ENCODE measurements around the gene NDUFS6.
"Not testable (repeated sequence)": the region's sequence is repeated elsewhere in the genome, so short reads cannot be mapped to it uniquely, and the experiment has no call there.

The NDUFS6 gene

DNA sequence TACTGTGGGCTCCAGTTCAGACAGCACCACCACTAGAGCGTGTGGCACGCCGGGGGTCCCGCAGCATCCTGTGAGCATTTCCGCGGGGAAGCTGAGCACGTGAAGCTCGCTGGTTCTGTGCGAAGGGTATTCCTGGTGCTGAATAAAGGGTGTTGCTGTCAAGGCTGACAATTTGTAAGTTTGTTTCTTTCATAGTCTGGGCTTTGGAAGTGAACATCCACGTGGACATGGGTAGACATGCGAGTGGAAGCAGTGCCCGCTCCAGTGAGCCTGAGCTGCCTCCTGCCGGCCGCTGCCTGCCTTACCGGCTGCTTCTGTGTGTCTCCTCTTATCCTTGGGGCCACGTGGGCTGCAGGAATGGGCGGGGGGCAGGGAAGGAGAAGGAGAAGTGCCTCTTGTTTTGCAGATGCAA is 14.7 kb downstream of the NDUFS6 start:
- no peak for DNase-seq (ENCODE audit: low spot score)

DNA sequence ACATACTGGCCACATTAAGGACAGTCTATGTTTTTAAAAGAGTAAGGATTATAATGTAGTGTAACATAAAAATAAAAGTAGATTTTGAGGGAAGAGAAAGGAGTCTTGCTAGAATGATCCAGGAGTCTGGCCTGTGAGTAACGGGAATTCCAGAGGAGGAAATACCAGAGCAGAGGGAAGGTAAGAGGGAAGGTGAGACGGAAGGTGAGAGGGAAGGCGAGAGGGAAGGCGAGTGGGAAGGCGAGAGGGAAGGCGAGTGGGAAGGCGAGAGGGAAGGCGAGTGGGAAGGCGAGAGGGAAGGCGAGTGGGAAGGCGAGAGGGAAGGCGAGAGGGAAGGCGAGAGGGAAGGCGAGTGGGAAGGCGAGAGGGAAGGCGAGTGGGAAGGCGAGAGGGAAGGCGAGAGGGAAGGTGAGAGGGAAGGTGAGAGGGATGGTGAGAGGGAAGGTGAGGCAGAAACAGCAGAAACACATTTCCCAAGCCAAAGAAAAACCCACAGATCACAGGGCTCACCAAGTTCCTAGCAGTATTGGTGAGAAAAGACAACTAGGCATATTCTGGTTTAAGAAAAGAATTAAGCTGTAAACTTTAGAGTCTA is 15.4 kb downstream of the NDUFS6 start:
- not testable (repeated sequence) for DNase-seq (ENCODE audit: low spot score)

DNA sequence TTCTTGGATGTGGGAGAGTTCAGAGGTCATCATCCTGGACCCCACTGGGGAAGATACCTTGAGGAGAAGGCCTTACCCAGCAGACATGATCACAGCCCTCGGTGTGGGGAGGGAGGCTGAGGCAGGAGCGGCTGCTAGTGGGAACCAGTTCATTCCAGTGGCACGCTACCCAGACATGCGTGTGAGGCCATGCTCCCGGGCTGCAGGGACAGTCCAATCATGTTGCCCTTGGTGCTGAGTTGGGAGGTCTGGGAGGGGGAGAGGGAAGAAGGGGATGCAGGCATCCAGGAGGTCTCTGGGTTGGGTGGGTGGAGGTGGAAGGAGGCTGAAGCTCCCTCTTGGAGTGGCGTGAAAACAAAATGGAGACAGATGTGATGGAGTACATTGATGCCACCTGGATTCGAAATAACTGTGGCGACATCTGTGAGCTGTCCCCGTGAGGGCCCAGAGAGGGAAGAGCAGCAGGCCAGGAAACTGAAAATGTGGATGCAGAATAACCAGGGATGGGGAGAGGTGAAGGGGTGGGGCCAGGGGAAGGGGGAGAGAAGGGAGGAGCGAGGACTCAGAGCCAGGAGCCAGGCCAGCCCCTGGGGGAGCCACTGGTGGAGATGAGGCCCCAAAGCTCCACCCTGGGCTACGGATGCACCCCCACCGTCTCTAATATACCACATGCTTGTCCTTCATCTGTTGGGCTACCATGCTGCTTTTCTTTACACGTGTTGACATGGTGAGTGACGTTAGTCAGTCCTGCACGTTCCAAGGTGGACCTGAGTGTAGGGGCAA is 16.2 kb downstream of the NDUFS6 start:
- no peak for DNase-seq (ENCODE audit: low spot score)

DNA sequence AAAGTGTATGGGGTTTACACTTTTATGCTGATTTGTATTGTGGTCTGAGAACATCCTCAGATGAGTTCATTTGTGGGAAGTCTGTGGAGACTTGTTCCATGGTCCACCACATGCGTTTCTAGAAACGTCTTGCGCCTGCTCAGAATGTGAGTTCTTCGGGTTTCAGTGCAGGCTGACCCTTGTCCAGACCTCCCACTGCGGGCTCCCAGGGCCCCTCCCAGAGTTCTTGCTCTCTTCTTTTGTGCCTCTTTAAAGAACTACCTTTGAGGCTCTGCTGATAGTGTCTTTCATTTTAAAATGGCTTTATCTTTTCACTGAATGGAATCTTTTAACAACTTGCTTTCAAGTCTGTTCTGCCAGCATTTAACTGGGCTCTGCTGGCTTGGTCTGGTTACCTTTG is 17.6 kb downstream of the NDUFS6 start:
- DNase-seq (ENCODE audit: low spot score), result no peak

DNA sequence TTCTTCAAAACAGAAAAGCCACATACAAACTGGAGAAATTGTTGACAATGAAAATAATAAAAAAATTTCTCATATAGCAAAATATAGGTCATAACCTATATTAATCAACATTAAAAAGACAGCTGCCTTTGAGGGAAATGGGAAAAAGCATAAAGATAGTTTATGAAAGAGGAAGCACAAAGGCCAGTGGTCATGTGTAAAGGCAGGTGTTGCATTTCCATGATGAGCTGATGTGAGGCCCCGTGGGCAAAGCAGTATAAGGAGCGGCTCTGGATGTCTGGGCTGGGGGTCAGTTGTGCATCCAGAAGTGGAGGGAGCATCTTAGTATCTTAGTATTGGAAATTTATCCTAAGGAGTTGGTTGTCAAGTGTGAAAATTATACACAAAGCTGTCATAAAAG is 18.3 kb downstream of the NDUFS6 start:
- no peak for DNase-seq (ENCODE audit: low spot score)

DNA sequence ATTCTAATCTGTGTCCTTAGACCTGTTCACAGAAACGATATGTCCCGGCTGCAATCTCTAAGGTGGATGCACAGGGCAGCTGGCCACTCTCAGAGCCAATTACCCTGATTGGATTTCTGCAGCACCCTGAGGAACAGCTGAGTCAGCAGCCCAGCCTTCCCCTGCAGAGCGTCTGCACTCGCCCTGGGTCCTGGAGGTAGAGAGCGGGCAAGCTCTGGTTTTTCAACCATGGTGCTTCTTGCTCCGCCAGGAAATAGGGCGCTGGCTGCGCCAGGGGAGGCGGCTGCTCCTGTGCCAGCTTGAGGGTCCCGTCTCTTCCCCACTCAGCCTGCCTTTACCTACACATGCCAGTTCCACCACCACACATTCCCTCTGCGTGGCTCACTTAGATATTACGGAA is 19.2 kb downstream of the NDUFS6 start:
- no peak for DNase-seq (ENCODE audit: low spot score)

DNA sequence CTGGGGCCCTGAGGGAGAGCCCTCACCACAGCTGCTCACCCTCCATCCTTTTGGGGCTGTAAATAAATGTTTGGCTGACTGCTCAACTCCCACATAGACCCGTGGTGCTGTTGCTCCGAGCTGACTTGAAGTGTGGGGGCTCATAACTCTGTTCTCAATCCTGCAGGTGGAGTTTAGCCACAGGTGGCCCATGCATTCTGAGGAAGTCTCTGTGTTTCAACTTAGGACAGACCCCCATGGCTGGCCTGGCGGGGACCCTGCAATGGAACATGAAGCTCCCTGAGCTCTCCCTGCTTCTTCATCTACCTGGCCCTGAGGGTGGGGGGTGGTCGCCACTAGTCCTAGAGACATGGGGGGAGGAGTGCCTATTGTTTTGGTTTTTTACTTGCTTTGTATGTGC is 19.7 kb downstream of the NDUFS6 start:
- no peak for DNase-seq (ENCODE audit: low spot score)

DNA sequence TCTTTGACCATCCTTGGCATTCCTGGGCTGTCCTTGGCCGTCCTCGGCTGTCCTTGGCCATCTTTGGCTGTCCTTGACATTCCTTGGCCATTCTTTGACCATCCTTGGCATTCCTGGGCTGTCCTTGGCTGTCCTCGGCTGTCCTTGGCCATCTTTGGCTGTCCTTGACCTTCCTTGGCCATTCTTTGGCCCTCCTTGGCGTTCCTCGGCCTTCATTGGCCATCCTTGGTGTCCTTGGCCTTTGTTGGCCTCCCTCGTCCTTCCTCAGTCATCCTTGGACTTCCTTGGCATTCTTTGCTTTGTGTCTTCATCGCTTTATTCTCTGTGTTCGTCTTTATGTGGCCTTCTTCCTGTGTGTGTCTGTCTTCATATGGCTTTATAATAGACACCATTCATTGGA is 20.7 kb downstream of the NDUFS6 start:
- no peak for DNase-seq (ENCODE audit: low spot score)

DNA sequence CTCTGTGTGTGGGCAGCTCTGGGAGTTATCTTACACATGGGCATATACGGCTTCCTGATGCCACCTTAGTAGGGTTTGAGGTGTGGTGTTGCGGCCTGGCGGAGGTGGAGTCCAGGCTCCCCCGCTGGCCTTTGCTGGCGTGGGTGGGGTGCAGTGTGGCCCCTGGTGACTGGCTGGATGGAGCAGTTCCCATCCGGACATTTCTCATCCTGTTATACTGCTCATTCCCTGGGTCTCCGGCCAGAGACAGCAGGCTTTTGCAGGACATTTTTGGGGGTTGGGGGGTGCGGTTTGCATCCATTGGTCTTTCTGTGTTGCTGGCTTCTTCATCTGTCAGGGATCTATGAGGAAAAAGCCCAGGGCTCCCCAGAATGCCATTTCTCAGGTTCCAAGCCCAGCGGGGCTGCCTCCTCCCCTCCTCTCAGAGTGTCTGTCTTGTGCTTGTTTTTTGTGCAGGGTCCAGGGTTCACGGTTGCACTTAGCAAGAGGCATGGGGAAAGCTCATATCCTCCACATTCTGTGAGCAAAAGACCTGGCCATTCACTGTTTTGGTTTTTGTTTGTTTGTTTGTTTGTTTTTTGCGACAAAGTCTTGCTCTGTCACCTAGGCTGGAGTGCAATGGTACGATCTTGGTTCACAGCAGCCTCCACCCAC is 22.3 kb downstream of the NDUFS6 start:
- no peak for DNase-seq (ENCODE audit: low spot score)

DNA sequence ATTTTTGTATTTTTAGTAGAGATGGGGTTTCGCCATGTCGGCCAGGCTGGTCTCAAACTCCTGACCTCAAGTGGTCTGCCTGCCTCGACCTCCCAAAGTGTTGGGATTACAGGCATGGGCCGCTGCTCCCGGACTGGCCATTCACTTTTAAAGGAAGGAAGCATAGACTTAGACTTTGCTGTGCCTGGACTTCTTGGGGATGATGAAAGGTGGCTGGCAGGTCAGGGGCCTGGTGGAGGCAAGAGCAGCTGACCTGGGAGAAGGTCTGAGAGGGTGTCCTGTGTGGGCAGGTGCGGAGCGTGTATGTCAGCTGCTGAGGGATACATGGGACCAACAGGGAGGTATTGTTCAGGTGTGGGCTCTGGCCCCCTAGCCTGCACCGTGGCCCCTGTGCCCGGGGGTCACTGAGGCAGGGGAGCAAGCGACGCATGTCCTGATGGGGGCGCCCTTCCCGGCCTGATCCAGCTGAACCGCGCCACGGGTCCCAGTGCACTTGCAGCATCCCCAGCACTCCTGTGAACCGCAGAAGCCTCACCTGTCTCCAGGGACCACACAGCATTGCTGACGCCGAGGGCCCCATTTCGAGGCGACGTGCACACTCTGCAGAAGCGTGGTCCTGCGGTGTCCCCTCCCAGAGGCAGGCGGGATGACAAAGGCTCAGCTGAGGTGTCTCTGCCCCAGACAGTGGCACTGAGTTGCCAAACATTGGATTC is 23.1 kb downstream of the NDUFS6 start:
- no peak for DNase-seq (ENCODE audit: low spot score)

DNA sequence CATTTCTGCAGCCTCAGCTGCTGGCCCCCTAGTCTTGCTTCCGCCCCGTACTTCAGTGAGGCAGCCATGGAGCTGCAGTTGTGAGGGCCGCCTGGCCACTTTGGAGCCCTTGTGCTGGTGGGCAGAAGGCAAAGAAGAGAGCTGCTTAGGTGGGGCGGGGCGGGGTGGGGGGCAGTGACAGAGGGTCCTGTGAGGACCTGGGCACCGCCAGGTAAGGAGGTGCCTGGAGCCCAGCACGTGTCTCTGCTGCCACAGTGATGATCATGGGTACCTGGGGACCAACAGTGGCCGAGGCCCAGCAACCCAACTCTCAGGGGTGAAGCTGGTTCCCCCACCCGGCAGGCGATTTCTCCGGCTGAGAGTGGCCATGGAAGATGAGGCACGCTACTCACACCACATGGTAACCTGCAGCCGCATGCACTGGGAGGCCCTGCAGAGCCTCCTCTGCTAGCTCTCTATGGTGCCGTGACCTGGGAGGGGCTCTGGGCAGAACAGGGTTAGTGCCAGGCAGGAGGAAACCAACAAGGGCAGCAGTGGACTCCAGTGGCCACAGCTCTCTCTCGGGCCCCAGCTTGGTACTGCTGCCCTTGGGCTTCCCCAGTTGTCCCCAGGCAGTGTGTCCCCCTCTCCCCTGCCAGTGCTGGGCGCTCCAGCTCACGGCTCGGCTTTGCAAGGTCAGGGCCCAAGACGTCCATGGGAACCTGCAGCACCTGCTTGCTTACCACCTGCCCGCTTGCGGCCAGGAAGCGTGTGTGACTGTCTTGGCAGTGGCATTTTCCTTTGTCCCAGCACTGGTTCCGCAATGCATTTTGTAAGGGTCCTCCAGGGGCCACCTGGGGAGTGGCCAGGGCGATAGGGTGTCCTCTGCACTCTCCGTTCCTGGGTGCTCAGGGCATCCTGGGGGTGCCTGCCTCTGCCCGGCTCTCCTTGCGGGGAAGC is 24.0 kb downstream of the NDUFS6 start:
- DNase-seq (ENCODE audit: low spot score), result no peak

DNA sequence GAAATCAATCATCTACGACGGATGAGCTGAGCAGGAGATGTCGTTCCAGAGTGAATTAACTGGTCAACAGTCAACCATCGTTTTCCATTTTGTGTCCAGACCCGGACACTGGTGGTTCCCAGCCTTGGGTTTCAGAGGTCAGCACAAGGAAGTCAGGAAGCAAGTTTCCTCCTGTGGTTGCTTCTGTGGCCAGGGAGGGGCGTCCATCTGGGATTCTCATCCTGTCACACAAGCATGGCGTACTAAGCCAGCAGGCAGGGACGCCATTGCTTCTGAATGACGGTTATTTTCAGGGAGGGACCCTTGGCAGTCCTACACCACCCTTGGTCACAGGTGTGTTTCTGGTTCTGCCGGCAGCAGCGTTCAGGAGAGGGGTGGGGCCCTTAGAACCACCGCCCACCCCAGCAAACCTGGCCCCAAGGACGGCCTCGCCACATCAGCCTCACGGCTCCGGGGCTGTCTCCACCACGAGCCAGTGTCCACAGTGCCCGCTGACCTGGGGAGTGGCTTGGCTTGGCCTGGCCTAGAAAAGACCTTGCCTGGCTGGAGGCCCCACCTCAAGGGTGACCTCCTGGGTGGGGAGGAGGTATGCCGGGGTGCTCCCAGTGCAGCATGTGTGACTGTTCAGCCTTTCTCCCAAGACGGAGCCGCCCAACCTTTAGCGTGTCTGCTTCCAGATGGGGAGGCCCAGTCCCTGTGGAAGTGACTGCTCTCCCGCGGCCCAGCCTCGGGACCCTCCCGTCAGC is 25.2 kb downstream of the NDUFS6 start:
- no peak for DNase-seq (ENCODE audit: low spot score)

DNA sequence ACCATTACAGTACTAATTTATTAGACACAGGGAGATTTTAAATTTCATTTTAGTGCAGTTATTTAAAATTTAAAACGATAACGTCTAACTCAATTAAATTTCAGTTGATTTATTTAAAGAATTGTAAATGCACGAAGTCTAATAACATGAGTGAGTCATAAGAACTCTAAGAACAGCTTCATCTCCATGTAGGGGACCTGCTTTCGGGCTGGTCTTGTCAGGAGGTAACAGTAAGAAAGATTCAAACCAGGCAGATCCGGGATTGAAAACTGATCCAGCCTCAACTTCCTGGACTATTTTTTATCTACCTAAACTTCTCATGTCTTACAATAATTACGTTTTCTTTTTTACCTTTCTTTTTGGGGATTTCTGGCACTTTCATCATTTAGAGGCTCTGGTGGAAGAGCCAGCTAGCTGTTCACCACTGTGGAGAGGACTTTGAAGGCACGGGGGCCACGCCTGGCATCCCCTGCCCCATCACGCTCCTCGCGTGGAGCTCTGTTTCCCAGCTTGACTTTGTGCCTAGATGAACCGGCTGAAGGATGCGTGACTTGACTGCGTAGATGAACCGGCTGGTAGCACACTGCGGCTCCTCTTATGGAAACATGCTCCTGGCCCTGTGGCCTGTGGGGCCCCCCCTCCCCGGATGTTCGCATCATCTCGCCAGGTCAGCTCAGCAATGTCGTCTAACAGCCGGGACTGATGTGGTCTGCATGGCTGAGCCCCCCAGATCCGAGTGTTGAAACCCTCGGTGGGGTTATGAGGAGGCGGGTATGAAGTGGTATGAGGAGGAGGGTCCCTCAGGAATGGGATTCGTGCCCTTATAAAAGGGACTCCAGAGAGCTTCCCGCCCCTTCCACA is 26.0 kb downstream of the NDUFS6 start:
- DNase-seq (ENCODE audit: low spot score), result no peak

DNA sequence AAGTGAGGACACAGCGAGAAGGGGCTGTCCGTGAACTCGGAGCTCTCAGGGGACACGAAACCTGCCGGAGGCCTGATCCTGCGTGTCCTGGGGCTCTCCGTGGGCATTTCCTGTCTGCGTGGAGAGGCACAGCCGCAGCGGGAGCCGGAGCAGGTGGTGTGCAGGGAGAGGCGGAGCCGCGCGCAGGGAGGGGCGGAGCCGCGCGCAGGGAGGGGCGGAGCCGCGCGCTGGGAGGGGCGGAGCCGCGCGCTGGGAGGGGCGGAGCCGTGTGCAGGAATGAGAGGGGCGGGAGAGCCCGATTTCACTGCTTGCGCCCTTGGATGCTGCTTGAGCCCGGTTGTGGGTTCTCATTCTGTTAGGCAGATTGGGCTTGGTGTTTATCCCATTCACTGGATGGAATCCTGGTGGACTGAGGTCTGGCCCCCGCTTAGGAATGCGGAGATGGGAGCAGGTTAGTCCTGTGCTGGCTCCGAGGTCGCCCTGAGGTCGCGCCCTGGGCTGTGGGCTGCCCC is 26.7 kb downstream of the NDUFS6 start:
- DNase-seq (ENCODE audit: low spot score), result no peak

DNA sequence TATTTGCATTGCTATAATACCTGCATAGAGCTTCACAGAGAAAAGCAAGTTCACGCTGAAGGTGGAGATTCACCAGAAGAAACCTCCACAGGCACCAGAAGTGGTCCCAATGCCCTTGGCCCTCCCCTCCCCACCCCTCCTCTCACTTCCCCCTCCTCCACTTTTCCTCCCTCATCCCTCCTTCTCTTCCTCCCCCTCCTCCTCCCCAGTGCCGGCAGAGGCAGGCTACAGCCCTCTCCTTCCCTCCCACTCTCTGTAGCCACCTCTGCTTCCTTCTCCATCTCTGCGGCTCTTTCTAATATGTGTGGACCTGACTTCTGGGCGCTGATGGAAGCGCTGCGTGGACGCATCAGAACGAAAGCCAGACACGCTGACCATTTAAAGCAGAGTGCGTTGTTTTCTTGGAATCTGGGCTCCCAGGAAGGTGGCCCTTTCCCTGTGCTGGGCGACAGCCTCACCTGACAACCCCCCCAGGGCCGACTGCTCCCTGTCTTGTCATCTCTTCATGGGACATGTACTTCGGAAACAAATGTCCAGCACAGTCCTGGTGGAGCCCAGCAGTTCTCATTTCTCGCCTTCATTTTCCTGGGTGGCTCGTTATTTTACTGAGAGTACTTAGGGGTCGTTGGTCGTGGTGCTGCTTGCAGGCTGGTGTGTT is 29.5 kb downstream of the NDUFS6 start:
- DNase-seq (ENCODE audit: low spot score), result no peak

DNA sequence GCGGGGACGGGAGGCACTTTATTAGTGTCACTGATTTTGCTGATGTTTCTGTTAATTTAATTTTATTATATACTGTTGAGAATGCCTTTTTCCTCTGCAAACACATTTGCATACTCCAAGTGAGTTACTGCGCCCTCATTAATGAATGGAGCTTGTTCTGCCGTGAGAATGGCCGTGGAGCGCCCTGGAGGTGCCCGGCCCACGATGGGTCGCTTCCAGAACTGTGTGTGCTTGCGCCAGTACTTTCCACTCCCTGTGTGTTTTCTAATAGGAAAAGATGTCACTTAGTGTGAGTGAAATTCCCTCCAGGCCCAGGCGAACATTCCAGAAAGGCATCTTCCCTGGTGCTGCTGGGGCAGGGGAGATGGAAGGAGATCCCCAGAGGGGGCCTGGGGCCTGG is 30.1 kb downstream of the NDUFS6 start:
- no peak for DNase-seq (ENCODE audit: low spot score)

DNA sequence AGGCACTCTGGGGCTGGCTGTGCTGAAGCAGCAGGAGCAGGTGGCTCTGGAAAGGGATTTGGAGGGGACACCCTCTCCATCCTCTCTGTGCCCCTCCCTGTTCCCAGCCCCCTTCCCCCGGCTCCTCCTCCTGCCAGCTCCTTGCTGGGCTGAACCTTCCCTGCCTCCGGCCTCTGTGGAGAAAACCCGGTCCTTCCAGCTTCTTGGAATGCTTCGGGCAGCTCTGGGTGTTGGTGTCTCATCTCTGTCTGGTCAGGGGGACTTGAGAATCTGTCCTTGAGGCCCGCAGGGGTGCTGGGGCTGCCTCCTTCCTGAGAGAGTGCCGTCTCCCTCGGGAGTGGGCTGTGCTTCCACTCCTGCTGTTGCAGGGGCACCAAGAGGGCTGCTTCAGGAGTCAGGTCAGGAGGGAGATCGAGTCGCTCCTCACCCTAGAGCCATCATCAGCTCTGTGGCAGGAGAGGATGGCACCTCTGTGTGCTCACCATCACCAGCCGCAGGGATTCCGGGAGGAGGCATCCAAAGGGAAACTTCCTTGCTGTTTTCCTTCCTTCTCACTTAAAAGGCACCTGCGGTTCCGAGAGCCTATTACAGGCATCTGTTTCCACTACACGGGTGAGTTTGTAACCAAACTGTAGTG is 30.6 kb downstream of the NDUFS6 start:
- no peak for DNase-seq (ENCODE audit: low spot score)

DNA sequence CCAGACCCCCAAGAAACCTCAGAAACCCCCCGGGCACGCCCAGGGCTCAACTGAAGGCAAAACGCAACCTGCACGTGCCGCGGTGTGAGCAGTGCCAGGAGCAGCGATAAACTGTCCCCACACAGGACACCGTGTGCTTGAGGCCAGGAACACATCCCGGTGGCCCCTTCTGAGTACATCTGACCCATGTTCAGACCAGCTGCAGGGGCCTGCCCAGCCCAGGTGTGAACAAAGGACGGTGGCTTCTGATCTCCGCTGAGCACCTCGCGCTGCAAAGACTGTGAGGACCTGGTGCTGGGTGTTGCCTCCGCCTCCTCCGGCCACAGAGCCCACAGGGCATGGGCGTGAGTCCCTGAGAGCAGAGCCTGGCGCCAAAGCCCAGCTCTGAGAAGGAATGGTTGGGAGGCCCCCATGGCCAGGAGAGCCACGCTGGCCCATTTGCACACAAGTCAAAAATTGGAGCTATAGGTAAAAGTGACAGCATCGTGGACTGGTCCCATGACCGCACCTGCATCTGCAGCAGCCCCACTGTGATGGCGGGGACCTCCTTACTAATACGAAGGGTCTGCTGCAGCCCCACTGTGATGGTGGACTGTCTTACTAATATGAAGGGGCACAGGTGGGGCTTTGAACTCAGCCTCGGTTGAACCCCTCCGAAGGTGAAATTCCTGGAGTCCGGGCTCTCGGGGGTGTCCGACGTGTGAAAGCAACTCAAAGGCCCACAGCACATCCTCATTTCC is 31.5 kb downstream of the NDUFS6 start:
- DNase-seq (ENCODE audit: low spot score), result no peak

Data from Ammon's horn (tissue), 1 donor.